HCT116 (cell line): ENCODE results near the gene RNF148. TPM values are rescaled to one million over a fixed set of nuclear protein-coding genes. Genes with fewer than 3 reads are reported as not detected.

Experiments
- ATAC-seq: fragments of 200-7000 bp; cut with Tn5 transposase; 2 replicates; pipeline ENCODE4 v1.9.1; 2020; ENCODE audit warnings: mild to moderate bottlenecking, moderate library complexity
- BruUV-seq: library from RNA; stranded (reverse); fragments of 400-500 nt; replicated peaks from 2 replicates; lab custom pipeline; 2021; lab: Mats Ljungman, UMichigan
- CTCF ChIA-PET: fragments of 300-600 bp; sonication (Branson Sonifier 250); formaldehyde crosslinking; loops from one replicate; lab custom pipeline; 2021; ENCODE audit warnings: antibody characterized with exemption; lab: Charles Lee
- POLR2A ChIA-PET: fragments of 300-600, 350-600 bp; sonication (Branson Sonifier 250); formaldehyde crosslinking; loops from one replicate; lab custom pipeline; 2021; ENCODE audit warnings: antibody characterized with exemption; lab: Charles Lee
- RAD21 ChIA-PET, 2 experiments: fragments of 300-600 bp; sonication (Branson Sonifier 250); formaldehyde crosslinking; loops; one replicate each; lab custom pipeline; 2023; ENCODE audit warnings: low total read pairs in 2 of 2; ENCODE audit not compliant: uncharacterized antibody in 2 of 2, unreplicated experiment in 2 of 2, low non-redundant PET in 1 of 2; lab: Charles Lee
- DNase-seq: peaks from one replicate; pipeline ENCODE4 v3.0.0-alpha.2; 2010; ENCODE audit warnings: low read depth, low spot score
- H2AFZ ChIP-seq: fragments of 200-600 bp; shearing (Covaris generic), sonication (generic); 2 replicates; pipeline ENCODE4 v1.6.1; 2017; ENCODE audit warnings: low read depth, mixed run types, mixed read lengths, antibody characterized with exemption, low read length; ENCODE audit not compliant: poor library complexity, severe bottlenecking
- H3K27ac ChIP-seq: 2 replicates; pipeline ENCODE4 v1.5.1; 2012; ENCODE audit warnings: low read depth, low read length
- H3K27me3 ChIP-seq: fragments of 200-600 bp; sonication (generic); 2 replicates; pipeline ENCODE4 v1.6.1; 2016; ENCODE audit warnings: mixed run types, low read length, mixed read lengths; ENCODE audit not compliant: insufficient read depth
- H3K36me3 ChIP-seq, 2 experiments: fragments of 200-500 bp in 1 of 2; fragments of 200-600 bp in 1 of 2; sonication (Bioruptor generic) in 1 of 2; sonication (generic) in 1 of 2; 2 replicates each; pipeline versions ENCODE4 v1.5.1 to v1.6.1; 2014 to 2016; ENCODE audit warnings: low read length in 2 of 2, inconsistent platforms in 1 of 2, mixed read lengths in 1 of 2, mixed run types in 1 of 2; ENCODE audit not compliant: insufficient read depth in 2 of 2, control insufficient read depth in 1 of 2
- H3K4me1 ChIP-seq, 2 experiments: fragments of 200-600 bp in 1 of 2; sonication (generic) in 1 of 2; 2 replicates each; pipeline versions ENCODE4 v1.5.1 to v1.6.1; 2012 to 2017; ENCODE audit warnings: low read length in 2 of 2, inconsistent platforms in 1 of 2, mild to moderate bottlenecking in 1 of 2, mixed read lengths in 1 of 2, mixed run types in 1 of 2, moderate library complexity in 1 of 2; ENCODE audit not compliant: insufficient read depth in 2 of 2, control insufficient read depth in 1 of 2
- H3K4me2 ChIP-seq: fragments of 200-600 bp; sonication (generic); 2 replicates; pipeline ENCODE4 v1.6.1; 2017; ENCODE audit warnings: mixed run types, low read length, mixed read lengths
- H3K4me3 ChIP-seq, 2 experiments: fragments of 200-600 bp in 1 of 2; sonication (generic) in 1 of 2; replicated peaks in 1 of 2; 2 replicates each; pipeline ENCODE4 v1.5.1; 2011 to 2016; ENCODE audit warnings: low read length in 2 of 2, control low read depth in 1 of 2, low read depth in 1 of 2, mild to moderate bottlenecking in 1 of 2, mixed read lengths in 1 of 2, mixed run types in 1 of 2
- H3K79me2 ChIP-seq: fragments of 200-600 bp; sonication (generic); 2 replicates; pipeline ENCODE4 v1.6.1; 2017; ENCODE audit warnings: mild to moderate bottlenecking, mixed run types, low read length, moderate library complexity, mixed read lengths; ENCODE audit not compliant: insufficient read depth
- H3K9ac ChIP-seq: fragments of 200-600 bp; sonication (generic); 2 replicates; pipeline ENCODE4 v1.6.1; 2016; ENCODE audit warnings: low read length, mixed read lengths
- H3K9me2 ChIP-seq: fragments of 200-600 bp; sonication (generic), shearing (Covaris generic); 2 replicates; pipeline ENCODE4 v1.6.1; 2017; ENCODE audit warnings: mixed run types, mild to moderate bottlenecking, moderate library complexity; ENCODE audit not compliant: insufficient read depth
- H3K9me3 ChIP-seq, 2 experiments: fragments of 200-500 bp in 1 of 2; fragments of 200-600 bp in 1 of 2; sonication (Bioruptor generic) in 1 of 2; sonication (generic) in 1 of 2; 2 replicates each; pipeline ENCODE4 v1.6.1; 2014 to 2017; ENCODE audit warnings: low read length in 2 of 2, mixed read lengths in 2 of 2, inconsistent platforms in 1 of 2, low read depth in 1 of 2, mild to moderate bottlenecking in 1 of 2, mixed run types in 1 of 2, moderate library complexity in 1 of 2; ENCODE audit not compliant: control insufficient read depth in 1 of 2, insufficient read depth in 1 of 2
- H4K20me1 ChIP-seq: fragments of 200-600 bp; sonication (generic), shearing (Covaris generic); 2 replicates; pipeline ENCODE4 v1.6.1; 2017; ENCODE audit warnings: mixed run types, mild to moderate bottlenecking, moderate library complexity; ENCODE audit not compliant: insufficient read depth
- ATF3 ChIP-seq: IDR thresholded peaks from 2 replicates; pipeline ENCODE4 v1.6.1; 2012
- CBX3 ChIP-seq: IDR thresholded peaks from 2 replicates; pipeline ENCODE4 v1.6.1; 2012; ENCODE audit warnings: low read depth
- EGR1 ChIP-seq: IDR thresholded peaks from 2 replicates; pipeline ENCODE4 v1.6.1; 2012; ENCODE audit warnings: low read depth
- FOSL1 ChIP-seq: IDR thresholded peaks from 2 replicates; pipeline ENCODE4 v1.6.1; 2012; ENCODE audit warnings: low read depth
- MAX ChIP-seq: IDR thresholded peaks from 2 replicates; pipeline ENCODE4 v1.6.1; 2012
- POLR2AphosphoS5 ChIP-seq: IDR thresholded peaks from 2 replicates; pipeline ENCODE4 v1.6.1; 2011; ENCODE audit warnings: mild to moderate bottlenecking, low read depth, low read length, moderate library complexity
- REST ChIP-seq: IDR thresholded peaks from 2 replicates; pipeline ENCODE4 v1.6.1; 2012; ENCODE audit warnings: low read depth
- SIN3A ChIP-seq: IDR thresholded peaks from 2 replicates; pipeline ENCODE4 v1.6.1; 2012; ENCODE audit warnings: low read depth
- TCF7L2 ChIP-seq: IDR thresholded peaks from 2 replicates; pipeline ENCODE4 v1.7.0; 2011; ENCODE audit warnings: borderline replicate concordance, inconsistent platforms; ENCODE audit not compliant: insufficient read depth, insufficient read length; ENCODE audit errors: extremely low read depth
- ZBTB33 ChIP-seq: IDR thresholded peaks from 2 replicates; pipeline ENCODE4 v1.6.1; 2011; ENCODE audit warnings: mild to moderate bottlenecking, low read length, moderate library complexity; ENCODE audit not compliant: insufficient replicate concordance; ENCODE audit errors: extremely low read depth
- ZNF274 ChIP-seq: fragments of 200-500 bp; sonication (Bioruptor generic); IDR thresholded peaks from 2 replicates; pipeline ENCODE4 v1.6.1; 2014; ENCODE audit warnings: mild to moderate bottlenecking, low read depth, low read length, inconsistent platforms
- intact Hi-C: fragments of 100-400 bp; cut with micrococcal nuclease; formaldehyde crosslinking; loops from 2 replicates; pipeline ENCODE4 v1.10.0; 2022
- total RNA-seq: library from RNA; stranded (reverse); gene quantifications from one replicate; pipeline ENCODE4 v1.2.1, GENCODE V29; 2021; ENCODE audit not compliant: unreplicated experiment

RNF148 gene
- total RNA-seq, 1 experiment from 2014 or later = 0.22 TPM

GRCh38 chr7:122709930-122710646, 7.4 kb upstream of the RNF148 start:
- Histone ChIP-seq H2AFZ (no peak overlapping the region), H3K4me3 (no peak overlapping the region), H4K20me1 (no peaks in the 10 kb centered on the region), H3K9me3 (no peaks in the 10 kb centered on the region), H3K4me2 (no peak overlapping the region), H3K27me3 (no peaks in the 10 kb centered on the region)
- BruUV-seq = no TSS peak
- intact Hi-C loops = no loop called here
- POLR2A ChIA-PET = no interaction called here
- ATAC-seq (no peak), DNase-seq (no peak)
- TF ChIP-seq ZNF274 = no peak
- no peak for TF ChIP-seq CBX3
- TF ChIP-seq ATF3 = no peak
- no peak for TF ChIP-seq EGR1
- TF ChIP-seq MAX = no peak
- TF ChIP-seq ZBTB33 = no peak
- no peak for TF ChIP-seq SIN3A
- no peak for TF ChIP-seq REST
- no peak for TF ChIP-seq TCF7L2
- no peak for TF ChIP-seq POLR2AphosphoS5
- no peak for TF ChIP-seq FOSL1
- TF ChIP-seq, all 23 proteins: peak for 0
- Histone ChIP-seq H3K9ac (no peak overlapping the region), H3K27ac (no peak overlapping the region), H3K79me2 (no peaks in the 10 kb centered on the region), H3K36me3 (no peaks in the 10 kb centered on the region), H3K4me1 (no peaks in the 10 kb centered on the region), H3K9me2 (no peaks in the 10 kb centered on the region)
- ChIA-PET CTCF (no interaction called here), RAD21 (no interaction called here)
